CD4-positive, alpha-beta T cell treated with Interleukin-17A for 4 hours (primary cell): Measurements from ENCODE around the gene FLOT2.
"Not testable (repeated sequence)": the region's sequence is repeated elsewhere in the genome, so short reads cannot be mapped to it uniquely, and the experiment has no call there.

Source experiments
- DNase-seq: peaks from one replicate; pipeline ENCODE4 v3.0.0-alpha.2; 2020; ENCODE audit warnings: mixed read lengths

The FLOT2 gene

GRCh38 chr17:28871056-28871579, 26.4 kb downstream of the FLOT2 start:
- DNase-seq: peak; percentile 65

DNA sequence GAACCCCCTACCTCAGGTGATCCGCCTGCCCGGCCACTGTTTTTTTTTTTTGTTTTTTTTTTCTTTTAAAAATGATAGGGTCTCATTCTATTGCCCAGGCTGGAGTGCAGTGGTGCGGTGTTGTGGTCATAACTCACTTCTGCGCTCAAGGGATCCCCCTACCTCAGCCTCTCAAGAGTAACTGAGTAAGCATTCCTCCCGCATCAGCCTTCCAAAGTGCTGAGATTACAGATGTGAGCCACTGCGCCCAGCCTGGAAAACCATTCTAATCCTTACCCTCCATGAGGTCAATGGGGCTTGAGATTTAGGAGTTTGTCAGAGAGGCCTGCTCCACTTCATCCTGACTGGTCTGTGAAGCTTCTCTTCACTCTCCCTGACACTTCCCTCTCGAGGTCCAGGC, 30.3 kb downstream of the FLOT2 start:
- DNase-seq: no peak

- no peak for DNase-seq
Observed at GRCh38 chr17:28865946-28866752, 31.4 kb downstream of the FLOT2 start.

DNA sequence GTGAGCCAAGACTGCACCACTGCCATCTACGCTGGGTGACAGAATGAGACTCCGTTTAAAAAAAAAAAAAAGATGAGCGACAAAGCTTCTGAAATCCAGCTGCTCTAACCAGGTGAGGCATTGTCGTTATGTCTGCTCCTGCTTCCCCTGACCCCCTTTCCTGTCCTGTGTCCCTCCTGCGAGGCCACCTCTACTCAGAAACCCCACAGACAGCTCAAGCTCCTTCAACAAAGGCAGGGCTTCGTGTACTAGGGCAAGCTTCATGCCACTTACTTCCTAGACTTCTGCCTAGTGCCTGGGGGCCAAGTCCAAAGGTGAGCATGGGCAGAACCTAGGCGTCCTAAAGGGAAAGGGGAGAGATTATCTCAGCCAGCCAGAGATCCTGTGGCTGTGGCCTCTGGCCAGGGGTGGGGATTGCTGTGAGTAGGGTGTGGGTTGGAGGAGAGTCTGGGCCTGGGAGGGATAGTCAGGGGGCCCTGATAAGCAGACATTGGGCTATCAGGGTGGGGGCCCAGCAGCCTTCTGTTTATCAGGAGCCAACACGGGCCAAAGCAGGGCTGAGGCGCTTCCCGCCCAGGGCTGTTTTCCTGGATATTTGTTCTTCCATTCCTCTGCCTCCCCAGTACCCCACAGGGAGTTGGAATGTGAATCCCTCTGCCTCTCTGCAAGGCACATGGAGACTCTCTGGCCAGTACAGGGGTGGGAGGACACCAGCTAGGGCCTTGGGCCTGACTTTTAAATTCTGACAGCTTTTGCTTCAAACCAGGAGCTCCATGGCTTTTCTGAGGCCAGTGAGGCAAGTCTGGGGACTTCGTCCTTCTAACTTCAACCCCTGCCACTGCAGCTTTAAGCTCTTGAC, 32.3 kb downstream of the FLOT2 start:
- DNase-seq: no peak

DNA sequence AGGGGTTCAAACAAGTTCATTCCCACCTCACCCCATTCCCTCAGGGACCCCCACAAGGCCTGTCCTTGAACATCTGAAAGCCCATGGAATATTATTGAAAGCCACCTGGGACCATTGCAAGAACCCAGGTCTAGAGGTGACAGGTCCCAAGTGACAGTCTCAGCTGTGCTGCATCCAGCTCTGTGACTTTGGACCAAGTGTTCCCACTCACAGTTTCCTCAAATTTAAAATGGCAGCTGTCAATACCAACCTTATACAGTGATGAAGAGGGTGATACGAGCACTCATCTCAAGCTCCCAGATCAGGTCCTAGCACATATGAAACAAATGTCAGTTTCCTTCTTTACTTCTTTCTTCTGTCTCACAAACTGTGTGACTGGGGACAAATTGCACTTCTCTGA, 33.6 kb downstream of the FLOT2 start:
- no peak for DNase-seq

DNA sequence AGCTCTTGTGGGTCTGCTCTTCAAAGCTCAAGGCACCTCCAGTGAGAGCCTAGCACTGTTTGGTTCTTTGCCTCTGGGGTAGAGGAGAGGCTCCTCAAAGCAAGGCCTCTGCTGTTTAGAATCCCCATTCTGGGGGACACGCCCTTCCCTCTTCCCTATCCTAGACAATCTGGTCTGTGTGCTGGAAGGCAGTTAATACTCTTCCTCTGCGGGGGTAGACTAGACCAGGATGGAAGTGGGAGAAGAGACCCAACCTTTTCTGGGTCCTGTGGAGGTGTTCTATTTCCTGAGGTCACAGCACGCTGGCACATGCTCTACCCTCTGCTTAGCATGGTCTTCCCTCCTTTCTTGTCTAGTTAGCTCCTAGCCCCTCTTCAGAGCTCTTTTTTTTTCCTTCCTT, 35.0 kb downstream of the FLOT2 start:
- no peak for DNase-seq

DNA sequence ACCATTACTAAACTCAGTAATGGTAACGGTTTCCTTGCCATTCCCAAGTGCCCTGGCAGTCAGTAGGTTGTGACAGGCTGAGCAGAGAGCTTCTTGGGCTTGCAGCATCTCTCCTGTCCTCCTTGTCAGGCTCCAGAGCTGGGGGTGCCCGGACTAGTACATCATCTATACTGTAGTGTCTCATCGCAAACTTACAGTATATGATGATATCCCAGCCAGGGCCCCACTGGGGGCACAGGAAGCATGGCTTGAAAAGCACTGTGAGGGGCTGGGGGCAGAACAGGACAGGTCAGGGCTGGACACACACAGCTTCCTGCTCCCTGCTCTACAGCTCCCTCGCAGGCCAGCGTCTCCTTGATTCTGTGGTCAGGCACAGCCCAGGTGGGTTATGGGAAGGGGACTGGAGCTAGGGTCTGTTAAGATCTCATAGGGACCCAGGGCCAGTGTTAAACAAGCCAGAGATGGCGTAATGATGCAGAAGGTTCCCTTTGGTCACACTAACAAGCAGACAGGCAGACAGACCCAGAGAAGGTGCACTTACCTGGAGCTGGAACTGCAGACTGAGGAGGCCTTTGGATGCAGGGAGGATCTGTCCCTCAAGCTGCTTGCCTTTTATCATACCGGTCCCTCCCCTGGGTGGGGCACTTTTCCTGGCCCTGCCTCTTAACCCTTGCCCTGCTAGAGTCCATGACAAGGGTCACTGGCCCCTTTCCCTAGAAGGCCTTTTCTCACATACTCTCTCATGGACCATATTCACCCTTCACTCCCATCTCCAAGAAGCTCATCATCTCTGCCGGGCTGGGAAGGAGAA, 35.9 kb downstream of the FLOT2 start:
- DNase-seq: no peak

DNA sequence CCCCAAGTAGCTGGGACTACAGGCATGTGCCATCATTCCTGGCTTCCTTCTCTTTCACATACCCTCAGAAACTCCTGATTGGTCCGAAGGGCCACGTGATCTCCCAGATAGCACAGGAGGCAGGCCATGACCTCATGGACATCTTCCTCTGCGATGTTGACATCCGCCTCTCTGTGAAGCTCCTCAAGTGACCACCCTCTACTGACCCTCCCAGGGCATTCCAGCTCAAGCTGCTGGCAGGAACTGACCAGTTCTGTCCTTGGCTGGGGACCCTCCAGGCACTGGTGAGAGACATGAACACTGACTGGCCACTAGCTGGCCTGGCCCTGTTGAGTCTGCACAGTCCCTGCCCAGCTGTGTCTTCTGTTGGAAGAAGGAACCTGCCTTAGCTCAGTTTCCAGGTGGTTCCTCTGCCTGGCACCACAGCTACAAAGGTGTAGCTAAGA, 37.1 kb downstream of the FLOT2 start:
- DNase-seq: no peak

GRCh38 chr17:28858801-28859355, 38.7 kb downstream of the FLOT2 start:
- no peak for DNase-seq

- no peak for DNase-seq
Observed at GRCh38 chr17:28857905-28858800, 39.4 kb downstream of the FLOT2 start.

DNA sequence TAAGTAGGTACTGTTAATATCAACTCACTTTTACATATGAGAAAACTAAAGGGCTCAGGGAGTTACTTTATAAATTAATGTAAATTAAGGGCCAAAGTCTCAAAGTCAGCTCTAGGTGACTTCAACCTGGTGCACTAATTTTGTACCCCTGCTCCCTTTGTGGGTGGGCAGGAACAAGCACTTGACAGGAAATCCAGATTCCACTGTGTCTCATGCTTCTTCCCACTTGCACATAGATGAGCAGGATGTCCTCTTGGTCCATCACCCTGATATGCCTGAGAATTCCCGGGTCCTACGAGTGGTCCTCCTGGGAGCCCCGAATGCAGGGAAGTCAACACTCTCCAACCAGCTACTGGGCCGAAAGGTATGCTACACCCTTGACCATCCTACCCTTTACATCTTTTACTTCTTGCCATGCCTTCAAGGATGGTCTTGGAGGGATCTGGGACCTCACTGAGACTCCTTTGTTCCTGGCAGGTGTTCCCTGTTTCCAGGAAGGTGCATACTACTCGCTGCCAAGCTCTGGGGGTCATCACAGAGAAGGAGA, 41.4 kb downstream of the FLOT2 start:
- no peak for DNase-seq

DNA sequence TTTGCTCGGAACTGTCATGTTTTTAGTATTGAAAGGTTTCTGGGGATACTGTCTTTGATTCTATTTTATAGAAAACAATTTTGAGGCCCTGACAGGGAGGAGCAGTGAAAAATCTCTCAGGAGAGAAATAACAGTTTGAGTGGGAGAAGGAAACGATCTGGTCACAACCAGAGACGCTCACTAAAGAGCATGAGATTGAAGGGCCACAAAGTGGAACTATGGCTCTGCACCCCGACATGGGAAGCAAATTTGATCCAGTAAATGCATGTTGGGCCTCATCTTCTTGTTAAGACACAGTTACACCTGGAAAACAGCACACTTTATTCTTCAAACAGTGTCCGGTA, 42.2 kb downstream of the FLOT2 start:
- DNase-seq: no peak

GRCh38 chr17:28854457-28855335, 42.8 kb downstream of the FLOT2 start, which contains the start of gene ERAL1:
TSS of gene ERAL1 (plus strand) at chr17:28855016. CDS start at chr17:28855035, 19 bp downstream.
- peak; percentile 83 for DNase-seq

DNA sequence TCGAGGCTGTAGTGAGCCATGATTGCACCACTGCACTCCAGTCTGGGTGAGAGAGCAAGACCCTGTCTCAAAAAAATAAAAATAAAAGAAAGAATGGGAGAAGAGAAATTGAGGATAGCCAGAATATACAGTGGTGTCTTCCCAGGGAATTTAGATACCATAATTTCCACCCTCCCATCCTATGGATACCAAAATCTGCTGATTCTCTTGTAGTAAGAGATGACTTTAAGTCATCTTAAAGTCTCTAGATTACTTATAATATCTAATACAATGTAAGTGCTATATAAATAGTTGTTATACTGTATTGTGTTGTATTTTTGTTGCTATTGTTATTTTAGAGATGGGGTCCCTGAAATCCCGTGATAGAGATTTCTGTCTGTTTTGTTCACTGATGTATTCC, 44.2 kb downstream of the FLOT2 start:
- DNase-seq: no peak

DNA sequence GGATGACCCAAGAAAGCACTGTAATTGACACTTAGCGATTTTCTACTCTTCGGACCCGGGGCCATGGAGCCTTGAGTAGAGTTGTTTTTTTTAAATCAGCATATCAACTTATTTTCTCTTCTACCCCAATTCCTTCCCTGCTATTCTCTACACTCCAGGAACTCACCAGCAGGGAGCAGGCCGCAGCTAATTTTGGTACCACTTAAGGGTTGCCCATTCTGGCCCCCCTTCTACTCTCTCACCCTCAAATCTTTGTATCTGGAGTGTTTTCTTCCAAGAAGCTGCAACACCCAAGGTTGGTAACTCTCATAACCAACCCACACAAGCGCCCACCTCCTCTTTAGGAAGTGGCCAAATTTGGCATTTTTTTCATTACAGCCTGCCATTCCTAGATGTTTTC, 48.3 kb downstream of the FLOT2 start:
- no peak for DNase-seq

- DNase-seq: peak; percentile 75
Observed at GRCh38 chr17:28848667-28849066, 48.9 kb downstream of the FLOT2 start.

DNA sequence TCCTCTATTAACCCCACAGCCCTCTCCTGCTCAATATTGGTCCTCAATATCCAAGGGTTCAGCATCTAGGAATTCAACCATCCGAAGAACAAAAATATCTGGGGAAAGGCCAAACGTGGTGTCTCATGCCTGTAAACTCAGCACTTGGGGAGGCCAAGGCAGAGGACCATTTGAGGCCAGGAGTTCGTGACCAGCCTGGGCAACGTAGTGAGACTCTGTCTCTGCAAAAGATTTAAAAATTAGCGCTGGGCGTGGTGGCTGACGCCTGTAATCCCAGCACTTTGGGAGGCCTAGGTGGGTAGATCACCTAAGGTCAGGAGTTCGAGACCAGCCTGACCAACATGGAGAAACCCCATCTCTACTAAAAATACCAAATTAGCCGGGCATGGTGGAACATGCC, 50.8 kb downstream of the FLOT2 start:
- DNase-seq: not testable (repeated sequence)

DNA sequence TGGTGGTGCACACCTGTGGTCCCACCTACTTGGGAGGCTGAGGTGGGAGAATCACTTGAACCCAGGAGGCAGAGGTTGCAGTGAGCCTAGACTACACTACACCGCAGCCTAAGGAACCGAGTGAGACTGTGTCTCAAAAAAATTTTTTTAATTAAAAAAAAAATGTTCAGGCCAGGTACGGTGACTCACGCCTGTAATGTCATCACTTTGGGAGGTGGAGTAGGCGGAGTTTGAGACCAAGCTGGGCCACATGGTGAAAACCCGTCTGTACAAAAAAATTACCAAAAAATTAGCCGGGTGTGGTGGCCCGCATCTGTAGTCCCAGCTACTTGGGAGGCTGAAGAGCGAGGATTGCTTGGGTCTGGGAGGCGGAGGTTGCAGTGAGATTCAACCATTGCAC, 51.3 kb downstream of the FLOT2 start:
- peak; percentile 10 for DNase-seq

- no peak for DNase-seq
Observed at GRCh38 chr17:28843816-28844148, 53.8 kb downstream of the FLOT2 start.
